H1 (cell line): ENCODE data around the gene SCRN1. TPM values are rescaled to one million over a fixed set of nuclear protein-coding genes. Genes with fewer than 3 reads are reported as not detected.

Experiments used
- PHF8 ChIP-seq: fragments of 200-600 bp; sonication (generic); conservative IDR thresholded peaks from 2 replicates; pipeline ENCODE4 v1.7.1; 2012; ENCODE audit warnings: low read depth, mild to moderate bottlenecking, inconsistent platforms, low read length, moderate library complexity
- TBP ChIP-seq: IDR thresholded peaks from 2 replicates; pipeline ENCODE4 v1.6.1; 2011; ENCODE audit warnings: low read depth, low read length, improper control_type of control experiment
- polyA plus RNA-seq, 7 experiments: library from polyadenylated mRNA; depleted of rRNA in 3 of 7; stranded (reverse) in 5 of 7; unstranded in 2 of 7; fragments of >200 nt in 5 of 7; fragments of 200-250 nt in 2 of 7; gene quantifications; 1 replicate in 5 of 7; 2 replicates in 1 of 7; 4 replicates in 1 of 7; pipeline versions ENCODE4 v1.2.1 to v1.2.3, GENCODE V29; 2011 to 2013; ENCODE audit warnings: missing spikeins in 2 of 7, mixed read lengths in 2 of 7
- total RNA-seq: library from RNA; stranded (reverse); fragmentation: NEBNext Ultra II Directional; extraction: Animal tissue kit (Norgen Biotek cat#: 25700); gene quantifications from 2 replicates; pipeline ENCODE4 v1.2.1, GENCODE V29; 2021

The SCRN1 gene
- total and polyA plus RNA-seq, 2 of the 8 experiments (the other 6 are each of a cell fraction or from before 2014, with no cell fraction given) = 36.0 to 75.8 TPM

- TF ChIP-seq TBP = no peak
- TF ChIP-seq PHF8 = no peak
Measured at GRCh38 chr7:30005464-30005863, 15.9 kb upstream of the SCRN1 start (continued).
